ENCODE data around the gene OR10T2. TPM values are rescaled to one million over a fixed set of nuclear protein-coding genes. Genes with fewer than 3 reads are reported as not detected.
"Not testable (repeated sequence)": the region's sequence is repeated elsewhere in the genome, so short reads cannot be mapped to it uniquely, and the experiment has no call there.

The OR10T2 gene
- total and polyA plus RNA-seq, 2 of the 4 experiments (the other 2 are of a cell fraction): not detected

DNA sequence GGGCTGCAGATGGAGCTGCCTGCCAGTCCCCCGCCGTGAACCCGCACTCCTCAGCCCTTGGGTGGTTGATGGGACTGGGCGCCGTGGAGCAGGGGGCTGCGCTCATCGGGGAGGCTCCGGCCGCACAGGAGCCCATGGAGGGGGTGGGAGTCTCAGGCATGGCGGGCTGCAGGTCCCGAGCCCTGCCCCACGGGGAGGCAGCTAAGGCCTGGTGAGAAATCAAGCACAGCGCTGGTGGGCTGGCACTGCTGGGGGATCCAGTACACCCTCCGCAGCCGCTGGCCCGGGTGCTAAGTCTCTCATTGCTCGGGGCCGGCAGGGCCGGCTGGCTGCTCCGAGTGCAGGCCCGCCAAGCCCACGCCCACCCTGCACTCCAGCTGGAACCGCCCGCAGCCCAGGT lies 50.3 kb downstream of the OR10T2 start:
- CTCF ChIA-PET; H2AK9ac ChIP-seq (replicated peaks; ENCODE audit: low read depth, low read length, poor library complexity); H3K4ac ChIP-seq (ENCODE audit: low read depth, low read length); H2AFZ ChIP-seq (replicated peaks; ENCODE audit: low read length, poor library complexity); H3K56ac ChIP-seq (ENCODE audit: extremely low read depth, insufficient read depth, low read length); H3K79me1 ChIP-seq (ENCODE audit: low read depth in 1 of 2, low read length in 2 of 2); H2AK5ac ChIP-seq (ENCODE audit: low read depth, low read length); H3K36me3 ChIP-seq (ENCODE audit: control insufficient read depth, insufficient read depth, low read length); intact Hi-C loops (cut with micrococcal nuclease); H4K91ac ChIP-seq (ENCODE audit: insufficient read depth, low read depth, low read length); H3K23ac ChIP-seq (ENCODE audit: low read depth, low read length); BruUV-seq (replicated peaks); H4K20me1 ChIP-seq (ENCODE audit: insufficient read depth, low read length); H3K27ac ChIP-seq (ENCODE audit: insufficient read depth, low read length); POLR2A ChIA-PET (ENCODE audit: unreplicated experiment); ATAC-seq (ENCODE audit: low read depth); H3K9ac ChIP-seq (ENCODE audit: low read depth, low read length); H3K4me3 ChIP-seq (ENCODE audit: insufficient read depth, low read depth, low read length); H2BK20ac ChIP-seq (ENCODE audit: low read depth, low read length); H3K18ac ChIP-seq (ENCODE audit: low read depth, low read length); H4K5ac ChIP-seq (ENCODE audit: low read depth, low read length); H2BK5ac ChIP-seq (ENCODE audit: low read depth, low read length, poor library complexity, severe bottlenecking); H4K8ac ChIP-seq (ENCODE audit: low read depth in 2 of 2, low read length in 2 of 2); H3K9me1 ChIP-seq (ENCODE audit: insufficient read depth, low read length); H2BK15ac ChIP-seq (ENCODE audit: low read depth, low read length); H3K14ac ChIP-seq (replicated peaks; ENCODE audit: low read depth, low read length); DNase-seq; H3K4me2 ChIP-seq (ENCODE audit: low read depth, low read length); H2BK120ac ChIP-seq (ENCODE audit: low read depth, low read length); H3K4me1 ChIP-seq (ENCODE audit: control insufficient read depth, insufficient read depth, low read length); in situ Hi-C loops (cut with MboI; ENCODE audit: low sequenced_read_pairs); H3K9me3 ChIP-seq (ENCODE audit: control insufficient read depth, insufficient read depth, low read length); H3K27me3 ChIP-seq (ENCODE audit: control insufficient read depth, insufficient read depth, low read length); dilution Hi-C loops (cut with HindIII; ENCODE audit: low sequenced_read_pairs, unreplicated experiment): not testable (repeated sequence)
- 81% methylated on average over 4 of the region's 24 CpGs; no CpG with 5 or more reads in 1 of the 2 experiments for WGBS, 2 experiments (ENCODE audit: extremely low coverage in 2 of 2, insufficient read length in 1 of 2)

Other genes with a start within 250 kb of the OR10T2 start
- gene CD1D, start 218.6 kb downstream of the OR10T2 start, total RNA-seq (2012; rRNA removed): not detected in 2 replicates
- gene CD1D, start 218.6 kb downstream of the OR10T2 start, polyA plus RNA-seq (2012; rRNA removed): not detected in 2 replicates
- gene CD1A, start 145.0 kb downstream of the OR10T2 start, total RNA-seq (2012; rRNA removed): not detected in 2 replicates
- gene CD1A, start 145.0 kb downstream of the OR10T2 start, polyA plus RNA-seq (2012; rRNA removed): not detected in 2 replicates
- not detected in 2 replicates for gene CD1C, start 109.5 kb downstream of the OR10T2 start, total RNA-seq (2012; rRNA removed)
- gene CD1C, start 109.5 kb downstream of the OR10T2 start, polyA plus RNA-seq (2012; rRNA removed): not detected in 2 replicates
- gene CD1B, start 67.9 kb downstream of the OR10T2 start, total RNA-seq (2012; rRNA removed): not detected in 2 replicates
- gene CD1B, start 67.9 kb downstream of the OR10T2 start, polyA plus RNA-seq (2012; rRNA removed): not detected in 2 replicates
- gene CD1E, start 45.6 kb downstream of the OR10T2 start, total RNA-seq (2012; rRNA removed): not detected in 2 replicates
- not detected in 2 replicates for gene CD1E, start 45.6 kb downstream of the OR10T2 start, polyA plus RNA-seq (2012; rRNA removed)
- gene OR10K2, start 26.8 kb upstream of the OR10T2 start, total RNA-seq (2012; rRNA removed): not detected in 2 replicates
- not detected in 2 replicates for gene OR10K2, start 26.8 kb upstream of the OR10T2 start, polyA plus RNA-seq (2012; rRNA removed)
- not detected in 2 replicates for gene OR10K1, start 62.4 kb upstream of the OR10T2 start, total RNA-seq (2012; rRNA removed)
- gene OR10K1, start 62.4 kb upstream of the OR10T2 start, polyA plus RNA-seq (2012; rRNA removed): not detected in 2 replicates
- not detected in 2 replicates for gene OR10R2, start 72.8 kb upstream of the OR10T2 start, total RNA-seq (2012; rRNA removed)
- gene OR10R2, start 72.8 kb upstream of the OR10T2 start, polyA plus RNA-seq (2012; rRNA removed): not detected in 2 replicates
- gene OR6Y1, start 154.9 kb upstream of the OR10T2 start, total RNA-seq (2012; rRNA removed): not detected in 2 replicates
- not detected in 2 replicates for gene OR6Y1, start 154.9 kb upstream of the OR10T2 start, polyA plus RNA-seq (2012; rRNA removed)
- gene OR6P1, start 171.1 kb upstream of the OR10T2 start, total RNA-seq (2012; rRNA removed): not detected in 2 replicates
- not detected in 2 replicates for gene OR6P1, start 171.1 kb upstream of the OR10T2 start, polyA plus RNA-seq (2012; rRNA removed)
- gene OR10X1, start 180.4 kb upstream of the OR10T2 start, total RNA-seq (2012; rRNA removed): not detected in 2 replicates
- gene OR10X1, start 180.4 kb upstream of the OR10T2 start, polyA plus RNA-seq (2012; rRNA removed): not detected in 2 replicates
- not detected in 2 replicates for gene OR10Z1, start 205.8 kb upstream of the OR10T2 start, total RNA-seq (2012; rRNA removed)
- not detected in 2 replicates for gene OR10Z1, start 205.8 kb upstream of the OR10T2 start, polyA plus RNA-seq (2012; rRNA removed)

Data from IMR-90 (cell line).